ENCODE data around the gene TGFBR3.
"Not testable (repeated sequence)": the region's sequence is repeated elsewhere in the genome, so short reads cannot be mapped to it uniquely, and the experiment has no call there.

TGFBR3 gene

DNA sequence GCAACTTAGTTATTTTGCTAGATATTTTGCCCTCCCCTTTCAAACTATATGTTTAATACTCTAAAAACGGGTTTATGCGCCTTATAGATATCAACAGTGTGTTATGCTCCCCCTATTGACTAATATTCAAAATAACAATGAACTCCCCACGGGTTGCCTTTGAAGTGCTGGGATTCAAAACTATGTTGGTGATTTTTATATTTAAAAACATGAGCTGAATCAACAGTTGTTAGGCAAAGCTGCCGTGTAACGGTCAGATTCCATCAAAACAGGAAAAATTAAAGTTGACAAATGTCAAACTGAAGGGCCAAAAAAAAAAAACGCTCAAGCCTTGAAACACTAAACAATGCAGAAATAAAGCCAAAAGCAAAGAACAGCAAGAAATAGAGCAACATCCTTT, 2.5 kb downstream of the TGFBR3 start:
- no peak for DNase-seq (ENCODE audit: low read depth)

DNA sequence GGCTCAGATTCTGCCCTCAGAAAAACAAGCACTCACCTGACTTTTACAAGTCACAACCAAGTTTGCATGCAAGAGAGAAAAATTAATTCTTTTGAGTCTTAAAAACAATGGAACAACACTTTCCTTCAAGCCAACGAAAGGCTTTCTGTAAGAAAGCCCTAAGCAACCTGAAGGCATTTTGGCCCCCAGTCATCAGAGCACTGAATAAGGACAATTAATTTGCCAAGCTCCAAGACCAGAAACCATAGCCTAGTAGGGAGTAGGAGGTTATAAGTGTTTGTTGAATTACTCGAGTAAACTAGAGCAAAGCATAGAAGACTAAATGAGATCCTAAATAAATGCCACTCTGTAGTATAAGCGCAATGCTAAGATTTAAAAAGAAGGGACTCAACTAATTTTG, 4.7 kb downstream of the TGFBR3 start:
- no peak for DNase-seq (ENCODE audit: low read depth)

DNA sequence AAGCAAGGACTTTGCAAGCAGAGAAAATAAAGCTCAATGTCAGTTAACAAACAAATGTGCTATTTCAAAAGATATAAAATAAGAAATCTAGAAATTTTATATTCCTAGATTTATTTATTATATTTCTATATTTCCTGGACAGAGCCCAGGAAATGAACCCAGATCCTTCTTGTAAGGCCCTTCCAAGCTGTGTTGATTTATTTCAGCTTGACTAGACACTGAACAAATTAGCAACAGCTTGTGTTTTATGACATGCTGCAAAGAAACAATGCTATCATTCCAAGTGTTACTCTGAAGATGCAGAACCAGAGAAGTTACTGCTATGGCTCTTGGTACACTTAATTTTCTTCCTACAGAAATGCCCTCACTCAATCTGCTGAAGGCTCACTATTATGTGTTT, 6.2 kb downstream of the TGFBR3 start:
- no peak for DNase-seq (ENCODE audit: low read depth)

DNA sequence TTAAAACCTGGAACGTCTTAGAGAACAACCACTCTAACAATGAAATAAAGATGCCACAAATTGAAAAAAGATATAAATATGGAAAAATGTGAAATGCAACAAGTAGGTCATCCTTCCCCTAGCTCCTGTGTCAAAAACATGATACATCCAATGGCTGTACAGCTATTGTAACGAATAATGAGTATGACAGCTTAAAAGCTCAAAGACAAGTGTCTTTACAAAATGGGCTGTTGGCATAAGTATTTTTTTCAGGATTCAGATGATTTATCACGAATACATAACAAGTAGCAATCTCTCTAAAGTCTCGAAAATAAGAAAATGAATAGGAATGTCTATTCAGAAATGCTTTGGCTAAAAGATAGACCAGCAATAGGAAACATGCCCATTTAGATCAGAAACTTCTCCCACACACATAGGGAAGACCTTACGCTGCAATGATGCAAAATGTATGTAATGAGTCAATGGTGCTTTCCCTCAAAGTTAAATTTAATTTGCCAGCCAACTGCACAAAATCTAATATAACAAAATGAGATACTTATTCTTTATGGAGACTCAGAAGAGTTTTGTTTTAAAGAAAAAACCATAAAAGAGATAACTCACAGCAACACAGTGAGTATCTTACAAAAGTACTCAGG, 8.3 kb downstream of the TGFBR3 start:
- no peak for DNase-seq (ENCODE audit: low read depth)

DNA sequence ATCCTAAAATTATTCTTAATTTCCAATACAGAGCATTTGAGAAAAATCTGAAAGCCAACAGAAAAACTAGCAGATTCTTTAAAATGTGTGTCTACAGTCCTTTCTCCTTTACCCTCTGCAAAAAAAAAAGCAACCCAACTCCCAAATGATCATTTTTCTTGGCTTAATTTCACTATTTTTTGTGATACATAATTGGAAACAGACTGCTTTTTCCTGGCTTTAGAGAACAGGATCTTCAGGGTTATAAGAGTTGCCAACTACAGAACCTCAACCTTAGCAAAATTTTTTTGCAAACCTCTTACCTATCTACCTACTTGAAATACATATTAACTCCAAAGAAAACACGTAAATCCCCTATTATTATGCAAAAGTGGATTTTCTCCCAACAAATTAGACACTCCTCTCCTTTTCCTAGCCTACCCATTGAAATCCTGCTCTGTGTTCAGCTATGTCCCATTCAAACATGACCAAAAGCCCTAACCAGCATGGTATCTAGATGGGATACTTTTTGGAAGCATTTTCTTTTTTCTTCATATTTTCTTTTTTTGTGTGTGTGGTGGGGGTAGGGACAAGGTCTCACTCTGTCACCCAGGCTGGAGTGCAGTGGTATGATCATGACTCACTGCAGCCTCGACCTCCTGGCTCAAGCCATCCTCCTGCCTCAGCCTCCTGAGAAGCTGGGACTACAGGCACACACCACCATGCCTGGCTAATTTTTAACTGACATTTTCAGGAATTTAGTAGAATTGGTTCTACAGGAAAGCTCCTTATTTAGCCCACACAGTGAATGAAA, 9.0 kb downstream of the TGFBR3 start:
- no peak for DNase-seq (ENCODE audit: low read depth)

DNA sequence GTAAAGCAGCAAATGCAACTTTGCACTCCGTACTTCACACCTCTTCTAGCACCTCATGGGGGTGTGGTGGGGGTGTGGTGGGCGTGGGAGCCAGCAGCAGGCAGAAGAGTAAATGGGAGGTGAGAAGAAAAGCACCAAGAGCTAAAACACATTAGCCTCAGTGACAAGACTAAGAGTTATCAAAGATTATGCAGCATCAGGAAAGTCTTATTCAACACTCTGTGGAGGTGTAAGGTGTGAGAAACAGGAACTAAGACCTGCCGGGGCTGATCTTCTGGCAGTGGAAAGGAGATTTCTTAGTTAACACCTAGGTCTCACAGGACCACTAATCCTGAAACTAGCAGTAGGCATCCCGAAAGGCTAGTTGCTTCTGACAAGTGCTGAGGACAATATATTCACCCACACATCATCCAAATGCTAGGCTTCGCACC, 9.9 kb downstream of the TGFBR3 start:
- no peak for DNase-seq (ENCODE audit: low read depth)

DNA sequence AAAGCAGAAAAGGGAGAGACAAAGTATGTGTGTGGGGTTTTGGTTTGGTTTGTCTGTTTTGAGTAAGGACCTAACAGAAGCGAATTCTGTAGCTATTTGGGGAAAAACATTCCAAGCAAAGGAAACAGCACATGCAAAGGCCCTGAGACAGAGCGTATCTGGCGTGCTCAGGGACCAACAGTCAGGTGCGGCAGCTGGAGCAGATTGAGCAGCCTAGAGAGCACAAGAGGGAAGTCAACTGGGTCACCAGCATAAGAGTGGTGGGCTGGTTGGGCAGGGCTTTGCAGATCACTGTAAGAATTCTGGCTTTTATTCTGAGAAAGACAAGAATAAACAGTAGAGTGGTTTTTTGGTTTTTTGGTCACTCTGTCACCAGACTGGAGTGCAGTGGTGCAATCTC, 11.8 kb downstream of the TGFBR3 start:
- DNase-seq (ENCODE audit: low read depth), result no peak

DNA sequence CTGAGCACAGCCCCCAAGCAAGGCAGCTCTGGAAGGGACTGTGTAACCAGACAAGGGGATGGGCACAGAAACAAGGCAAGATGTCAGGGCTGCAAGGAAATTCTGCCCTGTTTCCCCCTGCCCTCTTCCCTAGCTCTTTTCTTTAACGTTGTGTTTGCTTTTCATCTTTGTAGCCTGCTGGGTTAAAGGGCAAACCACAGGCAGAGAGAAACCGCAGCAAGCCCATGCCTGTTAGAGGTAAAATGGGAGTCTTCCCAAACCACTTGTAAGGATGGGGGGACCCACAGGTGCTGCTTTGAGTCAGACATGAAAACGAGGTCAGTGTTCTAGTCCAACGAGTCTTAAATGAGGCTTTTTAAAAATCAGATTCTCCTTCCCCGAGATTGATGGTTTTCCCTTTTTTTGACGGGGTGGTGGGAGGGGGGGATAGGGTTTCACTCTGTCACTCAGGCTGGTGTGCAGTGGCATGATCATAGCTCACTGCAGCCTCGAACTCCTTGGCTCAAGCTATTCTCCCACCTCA, 13.3 kb downstream of the TGFBR3 start:
- DNase-seq (ENCODE audit: low read depth), result no peak

DNA sequence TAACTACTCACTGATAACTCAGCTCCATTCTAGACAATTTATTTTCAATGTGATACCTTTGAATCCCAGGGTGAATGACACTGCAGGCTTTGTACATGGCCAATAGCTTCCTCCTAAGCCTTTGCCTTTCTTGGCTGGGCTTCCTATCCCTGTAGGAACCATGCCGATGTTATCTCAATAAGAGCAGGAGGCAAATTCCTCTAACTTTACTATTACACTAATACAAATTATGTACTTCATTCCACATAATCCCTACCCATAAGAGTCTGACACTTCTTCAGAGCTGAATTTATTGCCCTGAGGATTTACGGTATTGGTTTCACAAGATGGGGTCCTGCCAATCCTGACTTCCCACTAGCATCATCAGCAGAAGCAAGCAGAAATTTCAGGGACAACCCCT, 14.0 kb downstream of the TGFBR3 start:
- no peak for DNase-seq (ENCODE audit: low read depth)

DNA sequence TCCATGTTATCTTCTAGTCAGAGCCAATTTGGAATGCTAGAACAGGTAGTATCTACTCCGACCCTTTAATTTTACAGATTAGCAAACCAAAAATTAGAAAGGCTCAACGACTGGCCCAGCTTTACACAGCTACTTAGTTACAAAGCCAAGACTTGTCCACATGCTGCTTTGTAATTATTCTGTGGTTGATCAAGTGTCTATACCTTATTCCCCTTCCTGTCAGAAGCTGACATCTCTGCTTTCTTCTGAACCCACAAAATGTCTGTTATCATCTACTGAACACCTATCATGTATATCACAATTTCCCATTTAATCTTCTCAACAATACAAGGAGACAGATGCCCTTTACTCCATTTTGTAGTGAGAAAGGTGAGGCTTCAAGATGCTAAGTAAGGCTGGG, 15.6 kb downstream of the TGFBR3 start:
- DNase-seq (ENCODE audit: low read depth), result no peak

DNA sequence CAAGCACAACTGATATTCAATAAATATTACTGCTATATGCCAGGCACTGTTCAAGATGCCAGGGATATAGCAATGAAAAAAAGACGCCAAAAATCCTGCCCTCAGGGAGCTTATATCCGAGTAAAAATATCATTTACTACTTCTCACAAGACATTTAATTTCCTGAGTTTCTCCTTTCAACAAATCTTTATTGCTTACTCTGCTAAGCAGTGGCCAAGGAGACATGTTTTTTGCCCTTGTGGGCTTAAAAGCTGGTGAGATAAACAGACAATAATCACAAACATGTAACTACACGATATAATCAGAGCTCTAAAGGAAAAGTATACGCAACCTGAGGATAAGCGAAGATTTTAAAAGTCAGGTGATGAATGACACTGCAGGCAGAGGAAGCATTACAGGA, 19.5 kb downstream of the TGFBR3 start:
- DNase-seq (ENCODE audit: low read depth), result no peak

DNA sequence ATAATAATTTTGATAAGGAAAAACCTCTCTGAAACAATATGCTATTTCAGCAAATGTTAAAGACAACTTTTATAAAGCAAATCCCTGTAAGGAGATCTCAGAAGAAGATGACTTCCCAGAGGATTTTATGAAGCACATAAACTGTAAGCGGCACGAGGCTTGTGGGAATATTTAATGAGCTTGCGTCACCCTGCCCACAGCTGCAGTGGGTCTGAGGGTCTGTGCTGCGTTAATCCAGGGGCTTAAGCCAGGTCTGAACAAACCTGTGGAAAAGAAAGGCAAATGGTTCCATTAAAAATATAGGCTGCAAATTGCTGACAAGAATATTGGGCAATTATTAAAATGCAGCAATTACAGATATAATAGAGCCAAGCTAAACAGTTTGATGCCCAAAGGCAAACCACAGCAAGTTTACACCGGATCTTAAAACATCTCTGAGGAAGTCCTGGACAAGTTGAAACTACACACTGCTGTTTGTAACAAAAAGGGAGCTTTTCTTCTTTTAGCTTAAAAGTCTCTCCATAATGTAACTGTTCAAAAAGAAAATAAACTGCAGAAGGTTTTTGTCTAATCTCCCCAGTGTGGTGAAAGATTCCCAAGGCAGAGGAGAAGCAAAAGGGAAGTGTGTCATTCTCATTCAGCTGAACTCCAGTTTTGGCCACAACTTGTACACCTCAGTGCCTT, 21.8 kb downstream of the TGFBR3 start:
- no peak for DNase-seq (ENCODE audit: low read depth)

DNA sequence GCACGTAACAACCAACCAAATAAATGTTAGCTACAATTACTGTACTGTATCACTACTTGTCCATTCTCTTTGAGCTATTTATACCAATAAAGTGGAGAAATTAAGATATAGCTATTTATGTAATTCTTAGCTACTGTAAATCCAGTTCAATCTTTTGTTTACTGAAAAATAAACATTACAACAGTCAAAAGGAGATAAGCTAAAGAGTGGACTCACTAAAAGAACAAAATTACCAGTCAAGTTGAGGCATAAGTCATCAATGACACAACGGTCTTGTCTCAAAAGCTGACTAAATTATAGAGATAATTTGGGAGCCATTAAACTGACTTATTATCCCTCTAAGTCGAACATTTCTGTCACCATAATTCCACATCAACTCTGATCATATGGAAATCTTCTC, 22.5 kb downstream of the TGFBR3 start:
- DNase-seq (ENCODE audit: low read depth), result no peak

DNA sequence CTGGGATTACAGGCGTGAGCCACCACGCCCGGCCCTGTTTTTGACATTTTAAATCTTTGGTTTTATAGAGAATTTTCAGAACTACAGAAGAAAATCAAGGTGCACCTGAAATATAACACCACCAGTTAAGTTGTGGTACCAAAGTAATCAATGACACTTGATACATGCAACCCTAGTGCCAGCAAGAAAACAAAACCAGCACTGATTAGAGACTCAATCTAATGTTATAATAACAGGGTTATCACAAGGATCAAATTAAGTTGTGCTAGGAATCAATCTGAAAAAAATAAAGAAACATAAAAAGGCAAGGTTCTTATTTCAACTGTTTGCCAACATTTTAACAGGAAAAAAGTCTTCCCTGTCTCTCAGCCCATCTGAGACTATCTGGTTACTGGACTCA, 23.8 kb downstream of the TGFBR3 start:
- no peak for DNase-seq (ENCODE audit: low read depth)

DNA sequence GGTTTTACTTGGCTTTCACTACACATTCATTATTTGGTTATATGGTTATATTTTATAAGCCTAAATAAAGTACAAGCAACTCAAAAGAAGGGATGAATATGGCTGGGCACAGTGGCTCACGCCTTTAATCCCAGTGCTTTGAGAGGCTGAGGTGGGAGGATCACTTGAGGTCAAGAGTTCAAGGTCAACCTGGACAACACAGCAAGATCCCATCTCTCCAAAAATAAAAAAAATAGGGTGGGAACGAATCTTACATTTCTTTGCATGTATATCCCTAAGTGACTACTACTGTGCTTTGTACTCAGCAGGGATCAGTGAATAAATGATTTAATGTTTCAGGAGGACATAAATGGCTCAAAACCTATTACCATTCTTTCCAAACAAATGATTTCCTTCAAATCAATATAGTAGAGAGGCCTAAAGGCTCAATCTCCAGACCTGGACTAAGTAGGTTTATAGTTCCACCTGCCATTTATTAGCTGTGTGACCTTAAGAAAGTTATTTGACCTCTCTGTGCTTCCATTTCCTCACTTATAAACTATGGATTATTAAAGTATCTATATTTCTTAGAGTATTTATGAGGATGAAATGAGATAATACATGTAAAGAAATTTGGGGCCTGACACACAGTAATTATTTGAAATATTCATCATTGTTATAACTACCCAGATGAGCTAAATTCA, 28.3 kb downstream of the TGFBR3 start:
- DNase-seq (ENCODE audit: low read depth), result no peak

DNA sequence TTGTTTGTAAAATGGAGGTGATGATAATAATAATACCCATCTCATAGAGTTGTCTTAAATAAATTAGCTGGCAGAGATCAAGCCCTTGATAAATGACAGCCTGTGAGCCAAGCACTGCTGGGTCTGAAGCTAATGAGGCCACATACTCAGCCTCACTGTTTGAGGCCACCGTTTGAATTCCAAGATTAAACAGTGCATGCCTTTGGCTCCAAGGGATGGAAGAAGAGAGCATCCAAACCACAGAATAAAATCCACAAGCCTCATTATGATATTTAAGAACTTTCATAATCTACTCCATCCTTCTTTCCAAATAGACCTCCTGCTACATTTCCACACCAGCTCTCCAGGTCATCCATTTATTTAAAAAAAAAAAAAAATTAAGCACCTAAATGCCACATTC, 29.0 kb downstream of the TGFBR3 start:
- no peak for DNase-seq (ENCODE audit: low read depth)

DNA sequence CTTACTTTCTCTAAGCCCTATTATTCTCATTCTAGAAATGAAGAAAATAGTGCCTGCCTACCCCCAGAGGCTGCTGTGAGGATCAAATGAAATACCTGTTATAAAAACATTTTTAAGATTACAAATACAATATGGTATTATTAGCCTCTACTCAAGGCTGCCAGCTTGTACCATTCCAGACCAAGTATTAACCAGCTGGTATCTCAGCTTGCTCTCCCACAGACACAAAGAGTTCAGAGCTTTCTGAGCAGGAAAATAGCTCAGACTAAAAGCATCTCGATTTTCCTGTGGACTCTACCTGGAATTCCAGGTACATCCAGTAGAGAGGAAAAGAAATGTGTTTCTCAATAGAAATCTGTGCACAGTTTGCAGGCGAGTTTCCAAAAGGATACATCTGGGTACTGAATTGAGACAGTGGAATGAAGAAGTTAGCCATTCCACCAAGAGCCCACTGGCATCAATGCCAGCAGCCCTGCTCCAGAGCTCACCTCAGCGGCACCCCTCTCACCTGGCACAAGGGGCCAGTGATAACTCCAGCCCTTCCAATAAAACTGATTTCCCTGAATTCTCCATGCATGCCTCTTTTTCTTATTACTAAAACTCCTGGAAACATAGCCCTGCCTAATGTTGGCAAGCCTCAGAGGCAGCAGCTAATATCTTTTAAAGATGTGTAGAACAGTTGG, 31.0 kb downstream of the TGFBR3 start:
- DNase-seq (ENCODE audit: low read depth), result no peak

DNA sequence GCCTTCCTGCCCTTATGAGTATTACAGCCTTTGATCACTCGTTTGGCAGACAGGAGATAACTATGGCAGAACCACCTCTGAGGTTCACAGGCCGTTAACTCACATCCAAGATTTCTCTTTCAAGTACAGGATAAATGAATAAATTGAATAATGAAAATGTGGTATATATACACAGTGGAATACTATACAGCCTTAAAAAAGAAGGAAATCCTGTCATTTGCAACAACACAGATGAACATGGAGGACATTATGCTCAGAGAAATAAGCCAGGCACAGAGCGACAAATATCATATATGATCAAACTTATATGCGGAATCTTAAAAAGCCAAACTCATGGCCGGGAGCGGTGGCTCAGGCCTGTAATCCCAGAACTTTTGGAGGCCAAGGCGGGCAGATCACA, 32.6 kb downstream of the TGFBR3 start:
- no peak for DNase-seq (ENCODE audit: low read depth)

DNA sequence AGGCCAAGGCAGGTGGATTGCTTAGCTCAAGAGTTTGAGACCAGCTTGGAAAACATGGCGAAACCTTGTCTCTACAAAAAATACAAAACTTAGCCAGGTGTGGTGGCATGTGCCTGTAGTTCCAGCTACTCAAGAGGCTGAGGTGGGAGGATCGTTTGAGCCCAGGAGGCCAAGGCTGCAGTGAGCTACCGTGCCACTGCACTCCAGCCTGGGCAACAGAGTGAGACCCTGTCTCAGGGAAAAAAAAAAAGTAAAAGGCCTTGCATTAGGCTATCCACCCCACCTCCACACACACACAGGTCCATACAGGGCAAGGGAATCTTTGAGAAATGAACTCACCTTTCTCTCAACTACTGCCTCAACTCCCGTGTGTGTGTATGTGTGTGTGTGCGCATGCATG, 33.9 kb downstream of the TGFBR3 start:
- DNase-seq (ENCODE audit: low read depth), result not testable (repeated sequence)

DNA sequence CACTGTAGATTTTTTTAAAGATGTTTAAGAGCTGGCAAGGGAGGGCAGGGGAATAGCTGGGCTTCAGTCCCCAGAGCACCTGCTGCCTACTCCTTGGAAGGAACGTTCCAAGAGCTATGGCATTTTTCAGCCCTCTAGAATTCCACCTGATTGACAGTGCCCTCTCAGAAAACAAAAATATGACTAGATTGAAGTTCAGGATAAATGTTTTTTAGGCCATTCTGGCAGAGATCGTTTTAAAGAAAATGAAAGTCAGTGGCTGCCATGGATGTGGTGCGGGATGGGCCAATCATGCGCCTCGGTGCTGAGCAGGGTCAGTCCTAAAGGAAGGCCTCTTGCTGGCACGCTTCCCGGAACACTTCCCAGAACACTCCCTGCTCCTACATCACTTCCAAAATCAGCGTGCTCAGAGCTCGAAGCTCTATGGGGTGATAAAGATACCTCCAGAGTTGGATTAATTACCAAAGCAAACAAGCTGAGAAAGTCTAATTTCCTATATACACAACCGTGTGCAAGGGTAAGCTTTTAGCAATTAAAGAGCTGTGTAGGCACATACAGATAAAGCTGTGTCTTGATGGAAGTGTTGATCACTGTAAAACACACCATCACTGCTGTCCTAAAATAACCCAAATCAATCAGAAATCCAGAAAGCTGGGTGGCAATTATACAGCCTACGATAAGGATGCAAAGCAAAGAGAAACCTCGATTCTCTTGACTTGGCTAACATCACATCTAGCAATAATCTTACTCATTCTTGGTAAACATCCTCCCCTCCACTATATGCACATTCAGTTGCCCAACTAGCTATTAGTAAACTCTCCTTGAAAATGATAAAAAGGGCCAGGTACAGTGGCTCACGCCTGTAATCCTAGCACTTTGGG, 34.6 kb downstream of the TGFBR3 start:
- DNase-seq (ENCODE audit: low read depth), result no peak

DNA sequence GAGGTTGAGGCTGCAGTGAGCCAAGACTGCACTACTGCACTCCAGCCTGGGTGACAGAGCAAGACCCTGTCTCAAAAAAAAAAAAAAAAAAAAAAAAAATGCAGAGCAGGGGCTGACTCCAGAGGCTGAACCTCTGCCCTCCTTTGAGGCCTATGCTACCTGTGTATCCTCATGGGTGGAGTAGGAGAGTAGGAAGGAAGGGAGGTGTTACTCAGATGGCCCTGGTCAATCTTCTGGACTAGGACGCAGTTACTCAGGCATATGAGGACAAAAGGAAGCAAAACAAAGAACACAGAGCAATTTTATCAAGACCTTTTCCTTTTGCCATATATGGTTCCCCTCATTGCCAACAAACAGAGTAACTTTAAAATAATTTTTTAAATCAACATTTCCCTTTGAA, 35.2 kb downstream of the TGFBR3 start:
- no peak for DNase-seq (ENCODE audit: low read depth)

Data from stimulated activated CD8-positive, alpha-beta memory T cell treated with anti-CD3 and anti-CD28 coated beads, Interleukin-12 subunit alpha, Interleukin-12 subunit beta, amount 100 ng/mL, for 4 hours (primary cell).